NCI-H748 treated with DMSO at 0.1 percent for 48 hours (cell line): ENCODE results near the gene UGT3A2.
A peak's percentile ranks its signal among the peaks of the same experiment; 100 is the strongest.

ENCODE experiments used
- DNase-seq: peaks from one replicate; lab custom pipeline; 2025; lab: John Stamatoyannopoulos, UW

The UGT3A2 gene

GRCh38 chr5:36066540-36067210, at the start of gene UGT3A2:
Gene UGT3A2 (minus strand): TSS chr5:36066882. CDS start chr5:36066789, 93 bp downstream.
- no peak for DNase-seq

- DNase-seq = no peak
Measured at GRCh38 chr5:36111238-36111637, 44.6 kb upstream of the UGT3A2 start.

GRCh38 chr5:36108758-36109460, 42.2 kb upstream of the UGT3A2 start:
- no peak for DNase-seq

GRCh38 chr5:36105819-36106218, 39.1 kb upstream of the UGT3A2 start:
- DNase-seq = no peak

- no peak for DNase-seq
Measured at GRCh38 chr5:36099748-36100147, 33.1 kb upstream of the UGT3A2 start.

GRCh38 chr5:36096486-36096885, 29.8 kb upstream of the UGT3A2 start:
- DNase-seq = no peak

GRCh38 chr5:36089989-36090388, 23.3 kb upstream of the UGT3A2 start:
- DNase-seq = peak; percentile 36

- peak; percentile 86 for DNase-seq
Measured at GRCh38 chr5:36079200-36079781, 12.6 kb upstream of the UGT3A2 start.

- DNase-seq = no peak
Measured at GRCh38 chr5:36078430-36078829, 11.7 kb upstream of the UGT3A2 start.

- peak; percentile 61 for DNase-seq
Measured at GRCh38 chr5:36073595-36074216, 7.0 kb upstream of the UGT3A2 start.

- DNase-seq = no peak
Measured at GRCh38 chr5:36070687-36071571, 4.2 kb upstream of the UGT3A2 start.

GRCh38 chr5:36068751-36069281, 2.1 kb upstream of the UGT3A2 start:
- no peak for DNase-seq

GRCh38 chr5:36066001-36066539, 612 bp downstream of the UGT3A2 start:
- DNase-seq = no peak

GRCh38 chr5:36060420-36060887, 6.2 kb downstream of the UGT3A2 start:
- no peak for DNase-seq

- no peak for DNase-seq
Measured at GRCh38 chr5:36059571-36060419, 6.9 kb downstream of the UGT3A2 start.

GRCh38 chr5:36058776-36059175, 7.9 kb downstream of the UGT3A2 start:
- no peak for DNase-seq

GRCh38 chr5:36057386-36057785, 9.3 kb downstream of the UGT3A2 start:
- no peak for DNase-seq

- no peak for DNase-seq
Measured at GRCh38 chr5:36056422-36056821, 10.3 kb downstream of the UGT3A2 start.

- no peak for DNase-seq
Measured at GRCh38 chr5:36055984-36056383, 10.7 kb downstream of the UGT3A2 start.

- DNase-seq = no peak
Measured at GRCh38 chr5:36054647-36055046, 12.0 kb downstream of the UGT3A2 start.
